Endodermal cell (in vitro differentiated cells): Measurements from ENCODE around the gene SMG7. TPM values are rescaled to one million over a fixed set of nuclear protein-coding genes. Genes with fewer than 3 reads are reported as not detected.

Experiments used
- DNase-seq: peaks from one replicate; pipeline ENCODE4 v3.0.0-alpha.2; 2017
- H3K27ac ChIP-seq: 2 replicates; pipeline ENCODE4 v1.5.1; 2013; ENCODE audit warnings: mild to moderate bottlenecking, low read depth, low read length, moderate library complexity
- H3K27me3 ChIP-seq: 2 replicates; pipeline ENCODE4 v1.6.1; 2013; ENCODE audit warnings: mild to moderate bottlenecking, low read length, moderate library complexity; ENCODE audit not compliant: insufficient read depth, control insufficient read depth, poor library complexity, severe bottlenecking
- H3K36me3 ChIP-seq: 2 replicates; pipeline ENCODE4 v1.7.0; 2013; ENCODE audit warnings: mild to moderate bottlenecking, low read length, moderate library complexity; ENCODE audit not compliant: control insufficient read depth, insufficient read depth
- H3K4me1 ChIP-seq: one replicate; pipeline ENCODE4 v1.7.0; 2013; ENCODE audit warnings: low read length; ENCODE audit not compliant: control insufficient read depth, insufficient read depth
- H3K4me3 ChIP-seq: 2 replicates; pipeline ENCODE4 v1.5.1; 2013; ENCODE audit warnings: mild to moderate bottlenecking, low read length, moderate library complexity
- H3K9ac ChIP-seq: 2 replicates; pipeline ENCODE4 v1.6.1; 2013; ENCODE audit warnings: mild to moderate bottlenecking, low read length, moderate library complexity; ENCODE audit not compliant: poor library complexity, severe bottlenecking; ENCODE audit errors: extremely low read depth
- H3K9me3 ChIP-seq: 2 replicates; pipeline ENCODE4 v1.6.1; 2013; ENCODE audit warnings: mild to moderate bottlenecking, low read length, moderate library complexity; ENCODE audit not compliant: control insufficient read depth
- H3K27ac Mint-ChIP-seq: 2 replicates; pipeline ENCODE4 v1.8.0; 2020; ENCODE audit warnings: mixed read lengths
- H3K27me3 Mint-ChIP-seq: 2 replicates; pipeline ENCODE4 v1.8.0; 2021; ENCODE audit warnings: mild to moderate bottlenecking, mixed read lengths; ENCODE audit not compliant: insufficient read depth
- H3K36me3 Mint-ChIP-seq: 2 replicates; pipeline ENCODE4 v1.8.0; 2020; ENCODE audit warnings: low read depth, mixed read lengths
- H3K4me1 Mint-ChIP-seq: 2 replicates; pipeline ENCODE4 v1.8.0; 2020; ENCODE audit warnings: mixed read lengths
- H3K4me3 Mint-ChIP-seq: 2 replicates; pipeline ENCODE4 v1.8.0; 2020; ENCODE audit warnings: mild to moderate bottlenecking, moderate library complexity, mixed read lengths
- H3K9me3 Mint-ChIP-seq: 2 replicates; pipeline ENCODE4 v1.8.0; 2020; ENCODE audit warnings: mild to moderate bottlenecking, mixed read lengths
- WGBS, 2 experiments: methylation state at CpG; one replicate each; pipeline versions ENCODE4 v1.1.5 to v1.1.7; 2013; ENCODE audit warnings: missing lambda C conversion rate in 2 of 2, mixed read lengths in 1 of 2; ENCODE audit not compliant: insufficient coverage in 1 of 2, insufficient read length in 1 of 2; 5-methylcytosine and 5-hydroxymethylcytosine counted together
- total RNA-seq, 2 donors: library from RNA; stranded (reverse); fragmentation: NEBNext Ultra II Directional in 1 of 2; extraction: Animal tissue kit (Norgen Biotek cat#: 25700) in 1 of 2; gene quantifications; 2 replicates in 1 of 2; 3 replicates in 1 of 2; pipeline ENCODE4 v1.2.1, GENCODE V29; 2021
- TF ChIP-seq, protein P1 (sequence below): fragments of 200-600 bp; sonication (generic); conservative IDR thresholded peaks from 2 replicates; pipeline ENCODE4 v1.5.0; 2021; ENCODE audit warnings: antibody characterized with exemption, mild to moderate bottlenecking

SMG7 gene
- total RNA-seq, 2 donors from 2014 or later = 60.5 to 75.9 TPM

DNA sequence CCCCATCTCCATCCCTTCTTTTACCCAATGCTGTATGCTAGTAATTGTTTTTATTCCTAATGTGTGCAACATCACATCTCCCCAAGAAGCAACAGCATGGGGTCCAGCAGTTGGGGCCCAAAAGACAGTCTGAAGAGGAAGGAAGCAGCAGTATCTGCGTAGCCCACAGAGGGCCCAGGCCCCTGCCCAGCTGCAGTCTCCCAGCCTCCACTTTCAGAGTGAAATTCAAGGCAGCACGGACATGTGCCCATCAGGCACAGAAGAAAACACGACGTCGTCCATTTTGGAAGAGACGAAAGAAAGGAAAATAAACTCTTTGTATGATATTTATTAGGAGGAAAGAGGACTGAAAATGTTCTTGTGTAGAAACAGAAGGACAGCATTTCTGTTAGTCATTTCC is 80.6 kb downstream of the SMG7 start:
- peak overlapping the region; percentile 79 for H3K27ac Mint-ChIP-seq
- H3K4me1 Mint-ChIP-seq = peaks cover 41% of the 10 kb centered on the region
- Histone ChIP-seq H3K36me3 (peaks cover 85% of the 10 kb centered on the region), H3K27me3 (no peaks in the 10 kb centered on the region), H3K27ac (no peak overlapping the region), H3K4me3 (no peak overlapping the region), H3K4me1 (peaks cover 16% of the 10 kb centered on the region), H3K9me3 (no peaks in the 10 kb centered on the region), H3K9ac (no peak overlapping the region)
- H3K4me3 Mint-ChIP-seq = peak overlapping the region; percentile 16
- DNase-seq = no peak
- TF ChIP-seq, protein P1, sequence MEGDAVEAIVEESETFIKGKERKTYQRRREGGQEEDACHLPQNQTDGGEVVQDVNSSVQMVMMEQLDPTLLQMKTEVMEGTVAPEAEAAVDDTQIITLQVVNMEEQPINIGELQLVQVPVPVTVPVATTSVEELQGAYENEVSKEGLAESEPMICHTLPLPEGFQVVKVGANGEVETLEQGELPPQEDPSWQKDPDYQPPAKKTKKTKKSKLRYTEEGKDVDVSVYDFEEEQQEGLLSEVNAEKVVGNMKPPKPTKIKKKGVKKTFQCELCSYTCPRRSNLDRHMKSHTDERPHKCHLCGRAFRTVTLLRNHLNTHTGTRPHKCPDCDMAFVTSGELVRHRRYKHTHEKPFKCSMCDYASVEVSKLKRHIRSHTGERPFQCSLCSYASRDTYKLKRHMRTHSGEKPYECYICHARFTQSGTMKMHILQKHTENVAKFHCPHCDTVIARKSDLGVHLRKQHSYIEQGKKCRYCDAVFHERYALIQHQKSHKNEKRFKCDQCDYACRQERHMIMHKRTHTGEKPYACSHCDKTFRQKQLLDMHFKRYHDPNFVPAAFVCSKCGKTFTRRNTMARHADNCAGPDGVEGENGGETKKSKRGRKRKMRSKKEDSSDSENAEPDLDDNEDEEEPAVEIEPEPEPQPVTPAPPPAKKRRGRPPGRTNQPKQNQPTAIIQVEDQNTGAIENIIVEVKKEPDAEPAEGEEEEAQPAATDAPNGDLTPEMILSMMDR = no peak
- H3K27me3 Mint-ChIP-seq = no peaks in the 10 kb centered on the region
- H3K9me3 Mint-ChIP-seq = no peaks in the 10 kb centered on the region
- H3K36me3 Mint-ChIP-seq = peaks cover 61% of the 10 kb centered on the region
- 88 to 95% methylated on average over 6 of the region's 6 CpGs for WGBS, 2 experiments

- no peak for DNase-seq
- TF ChIP-seq, protein P1 = no peak
- H3K27ac Mint-ChIP-seq = peak overlapping the region; percentile 79
- H3K4me3 Mint-ChIP-seq = peak overlapping the region; percentile 16
- H3K36me3 ChIP-seq = peaks cover 81% of the 10 kb centered on the region
- H3K27me3 ChIP-seq = no peaks in the 10 kb centered on the region
- no peaks in the 10 kb centered on the region for H3K9me3 ChIP-seq
- H3K4me1 ChIP-seq = peaks cover 16% of the 10 kb centered on the region
- no peak overlapping the region for H3K27ac ChIP-seq
- peak overlapping the region; percentile 46 for H3K4me3 ChIP-seq
- H3K4me1 Mint-ChIP-seq = peaks cover 41% of the 10 kb centered on the region
- no peak overlapping the region for H3K9ac ChIP-seq
- no peaks in the 10 kb centered on the region for H3K9me3 Mint-ChIP-seq
- peaks cover 59% of the 10 kb centered on the region for H3K36me3 Mint-ChIP-seq
- 84 to 95% methylated on average over 2 to 5 of the region's 5 CpGs for WGBS, 2 experiments
- H3K27me3 Mint-ChIP-seq = no peaks in the 10 kb centered on the region
These were observed 81.0 kb downstream of the SMG7 start for GRCh38 chr1:183553331-183553730.

- TF ChIP-seq, protein P1 = no peak
- H3K4me1 Mint-ChIP-seq = peaks cover 41% of the 10 kb centered on the region
- WGBS, 2 experiments = 54% methylated on average over 3 of the region's 3 CpGs; no CpG with 5 or more reads in 1 of the 2 experiments
- H3K27ac Mint-ChIP-seq = peak overlapping the region; percentile 79
- no peaks in the 10 kb centered on the region for H3K9me3 Mint-ChIP-seq
- no peaks in the 10 kb centered on the region for H3K27me3 Mint-ChIP-seq
- peak overlapping the region; percentile 49 for H3K4me3 ChIP-seq
- peaks cover 77% of the 10 kb centered on the region for H3K36me3 ChIP-seq
- H3K9ac ChIP-seq = no peak overlapping the region
- DNase-seq = no peak
- H3K36me3 Mint-ChIP-seq = peaks cover 56% of the 10 kb centered on the region
- H3K4me3 Mint-ChIP-seq = peak overlapping the region; percentile 16
- H3K9me3 ChIP-seq = no peaks in the 10 kb centered on the region
- no peak overlapping the region for H3K27ac ChIP-seq
- H3K4me1 ChIP-seq = peaks cover 16% of the 10 kb centered on the region
- no peaks in the 10 kb centered on the region for H3K27me3 ChIP-seq
These were observed 81.5 kb downstream of the SMG7 start for GRCh38 chr1:183553764-183554163.
